Activated naive CD8-positive, alpha-beta T cell treated with anti-CD3 and anti-CD28 coated beads, Interleukin-2, amount 10 ng/mL, durations not matched to agents 7 days and 5 days (primary cell): ENCODE measurements around the gene LRP1B. TPM values are rescaled to one million over a fixed set of nuclear protein-coding genes. Genes with fewer than 3 reads are reported as not detected.

Experiments
- ATAC-seq: fragments of 150-1000 bp; cut with Tn5 transposase; one replicate; pipeline ENCODE4 v1.10.0; 2021; ENCODE audit warnings: low read depth, moderate library complexity
- POLR2A ChIA-PET: fragments of 350-600 bp; sonication (Branson Sonifier 250); formaldehyde crosslinking; loops from one replicate; lab custom pipeline; 2021; ENCODE audit warnings: antibody characterized with exemption; lab: Charles Lee
- DNase-seq: peaks from one replicate; pipeline ENCODE4 v3.0.0; 2021
- H3K27ac Mint-ChIP-seq: one replicate; pipeline ENCODE4 v1.8.0; 2022; ENCODE audit warnings: mild to moderate bottlenecking, mixed read lengths
- H3K27me3 Mint-ChIP-seq: one replicate; pipeline ENCODE4 v1.8.0; 2022; ENCODE audit warnings: mild to moderate bottlenecking, moderate library complexity, mixed read lengths
- H3K36me3 Mint-ChIP-seq: one replicate; pipeline ENCODE4 v1.8.0; 2021; ENCODE audit warnings: mild to moderate bottlenecking, mixed read lengths
- H3K4me1 Mint-ChIP-seq: one replicate; pipeline ENCODE4 v1.8.0; 2021; ENCODE audit warnings: mixed read lengths
- H3K4me3 Mint-ChIP-seq: one replicate; pipeline ENCODE4 v1.8.0; 2022; ENCODE audit warnings: mild to moderate bottlenecking, moderate library complexity, mixed read lengths
- H3K9me3 Mint-ChIP-seq: one replicate; pipeline ENCODE4 v1.8.0; 2021; ENCODE audit warnings: mixed read lengths
- total RNA-seq, 2 experiments: library from RNA; stranded (reverse); gene quantifications; one replicate each; pipeline ENCODE4 v1.2.3, GENCODE V29; 2021

Gene LRP1B
- total RNA-seq, 2 experiments from 2014 or later, result not detected

GRCh38 chr2:142014536-142014935, 116.3 kb downstream of the LRP1B start:
- H3K4me1 Mint-ChIP-seq, result no peaks in the 10 kb centered on the region
- DNase-seq, result no peak
- H3K9me3 Mint-ChIP-seq, result peaks cover 3% of the 10 kb centered on the region
- POLR2A ChIA-PET, result no interaction called here
- H3K27me3 Mint-ChIP-seq, result no peaks in the 10 kb centered on the region
- H3K27ac Mint-ChIP-seq, result no peak overlapping the region
- no peak overlapping the region for H3K4me3 Mint-ChIP-seq
- ATAC-seq, result no peak
- H3K36me3 Mint-ChIP-seq, result no peaks in the 10 kb centered on the region

GRCh38 chr2:142012797-142013196, 118.0 kb downstream of the LRP1B start:
- DNase-seq (no peak), ATAC-seq (no peak)
- Mint-ChIP-seq H3K4me1 (no peaks in the 10 kb centered on the region), H3K27me3 (no peaks in the 10 kb centered on the region), H3K36me3 (no peaks in the 10 kb centered on the region), H3K27ac (no peak overlapping the region), H3K4me3 (no peak overlapping the region), H3K9me3 (peaks cover 3% of the 10 kb centered on the region)
- POLR2A ChIA-PET, result no interaction called here

- H3K4me3 Mint-ChIP-seq, result no peak overlapping the region
- POLR2A ChIA-PET, result no interaction called here
- peaks cover 2% of the 10 kb centered on the region for H3K9me3 Mint-ChIP-seq
- DNase-seq, result no peak
- H3K27ac Mint-ChIP-seq, result no peak overlapping the region
- no peaks in the 10 kb centered on the region for H3K27me3 Mint-ChIP-seq
- no peaks in the 10 kb centered on the region for H3K36me3 Mint-ChIP-seq
- ATAC-seq, result no peak
- H3K4me1 Mint-ChIP-seq, result no peaks in the 10 kb centered on the region
These were observed 120.1 kb downstream of the LRP1B start for GRCh38 chr2:142010477-142011270.

GRCh38 chr2:142008135-142008744, 122.6 kb downstream of the LRP1B start:
- POLR2A ChIA-PET, result no interaction called here

GRCh38 chr2:141994066-141994465, 136.8 kb downstream of the LRP1B start:
- no peaks in the 10 kb centered on the region for H3K27me3 Mint-ChIP-seq
- H3K27ac Mint-ChIP-seq, result no peak overlapping the region
- no peak for DNase-seq
- no peak overlapping the region for H3K4me3 Mint-ChIP-seq
- ATAC-seq, result no peak
- H3K9me3 Mint-ChIP-seq, result no peaks in the 10 kb centered on the region
- POLR2A ChIA-PET, result no interaction called here
- no peaks in the 10 kb centered on the region for H3K4me1 Mint-ChIP-seq
- no peaks in the 10 kb centered on the region for H3K36me3 Mint-ChIP-seq

More at GRCh38 chr2:142008135-142008744, 122.6 kb downstream of the LRP1B start:
- no peak for ATAC-seq
- no peak overlapping the region for H3K4me3 Mint-ChIP-seq
- H3K36me3 Mint-ChIP-seq, result no peaks in the 10 kb centered on the region
- no peaks in the 10 kb centered on the region for H3K27me3 Mint-ChIP-seq
- DNase-seq, result no peak
- peaks cover 2% of the 10 kb centered on the region for H3K9me3 Mint-ChIP-seq
- H3K4me1 Mint-ChIP-seq, result no peaks in the 10 kb centered on the region
- H3K27ac Mint-ChIP-seq, result no peak overlapping the region

- ATAC-seq, result no peak
These were observed 138.1 kb downstream of the LRP1B start for GRCh38 chr2:141992695-141993094.

GRCh38 chr2:141968433-141968832, 162.4 kb downstream of the LRP1B start:
- Mint-ChIP-seq H3K27ac (no peak overlapping the region), H3K9me3 (peaks cover 2% of the 10 kb centered on the region), H3K4me1 (no peaks in the 10 kb centered on the region), H3K4me3 (no peak overlapping the region), H3K36me3 (no peaks in the 10 kb centered on the region), H3K27me3 (no peaks in the 10 kb centered on the region)
- DNase-seq (no peak), ATAC-seq (no peak)
- POLR2A ChIA-PET, result no interaction called here

More at GRCh38 chr2:141992695-141993094, 138.1 kb downstream of the LRP1B start:
- H3K9me3 Mint-ChIP-seq, result no peaks in the 10 kb centered on the region
- no peak overlapping the region for H3K4me3 Mint-ChIP-seq
- POLR2A ChIA-PET, result no interaction called here
- DNase-seq, result no peak
- H3K4me1 Mint-ChIP-seq, result no peaks in the 10 kb centered on the region
- no peaks in the 10 kb centered on the region for H3K36me3 Mint-ChIP-seq
- H3K27me3 Mint-ChIP-seq, result no peaks in the 10 kb centered on the region
- H3K27ac Mint-ChIP-seq, result no peak overlapping the region

GRCh38 chr2:141967980-141968379, 162.8 kb downstream of the LRP1B start:
- Mint-ChIP-seq H3K27ac (no peak overlapping the region), H3K9me3 (peaks cover 2% of the 10 kb centered on the region), H3K27me3 (no peaks in the 10 kb centered on the region), H3K36me3 (no peaks in the 10 kb centered on the region), H3K4me3 (no peak overlapping the region), H3K4me1 (no peaks in the 10 kb centered on the region)
- POLR2A ChIA-PET, result no interaction called here
- DNase-seq (no peak), ATAC-seq (no peak)

GRCh38 chr2:141967503-141967902, 163.3 kb downstream of the LRP1B start:
- no peak overlapping the region for H3K4me3 Mint-ChIP-seq
- H3K27ac Mint-ChIP-seq, result no peak overlapping the region
- no peaks in the 10 kb centered on the region for H3K27me3 Mint-ChIP-seq
- ATAC-seq, result no peak
- H3K36me3 Mint-ChIP-seq, result no peaks in the 10 kb centered on the region
- DNase-seq, result no peak
- no peaks in the 10 kb centered on the region for H3K4me1 Mint-ChIP-seq
- peaks cover 2% of the 10 kb centered on the region for H3K9me3 Mint-ChIP-seq
- POLR2A ChIA-PET, result no interaction called here

- no peaks in the 10 kb centered on the region for H3K27me3 Mint-ChIP-seq
- POLR2A ChIA-PET, result no interaction called here
- DNase-seq (no peak), ATAC-seq (no peak)
- no peaks in the 10 kb centered on the region for H3K9me3 Mint-ChIP-seq
- no peaks in the 10 kb centered on the region for H3K4me1 Mint-ChIP-seq
- H3K36me3 Mint-ChIP-seq, result no peaks in the 10 kb centered on the region
- H3K4me3 Mint-ChIP-seq, result no peak overlapping the region
- H3K27ac Mint-ChIP-seq, result no peak overlapping the region
These were observed 170.9 kb downstream of the LRP1B start for GRCh38 chr2:141959941-141960340.

- no peaks in the 10 kb centered on the region for H3K4me1 Mint-ChIP-seq
- H3K36me3 Mint-ChIP-seq, result no peaks in the 10 kb centered on the region
- no peak for ATAC-seq
- no peaks in the 10 kb centered on the region for H3K27me3 Mint-ChIP-seq
- H3K9me3 Mint-ChIP-seq, result no peaks in the 10 kb centered on the region
- H3K4me3 Mint-ChIP-seq, result no peak overlapping the region
- H3K27ac Mint-ChIP-seq, result no peak overlapping the region
- DNase-seq, result no peak
- POLR2A ChIA-PET, result no interaction called here
These were observed 171.8 kb downstream of the LRP1B start for GRCh38 chr2:141959016-141959415.

- Mint-ChIP-seq H3K27me3 (no peaks in the 10 kb centered on the region), H3K4me3 (no peak overlapping the region), H3K4me1 (no peaks in the 10 kb centered on the region), H3K9me3 (no peaks in the 10 kb centered on the region), H3K36me3 (no peaks in the 10 kb centered on the region), H3K27ac (no peak overlapping the region)
- ATAC-seq (no peak), DNase-seq (no peak)
- POLR2A ChIA-PET, result no interaction called here
These were observed 172.9 kb downstream of the LRP1B start for GRCh38 chr2:141957827-141958450.

GRCh38 chr2:141957321-141957720, 173.5 kb downstream of the LRP1B start:
- DNase-seq, result no peak
- Mint-ChIP-seq H3K9me3 (no peaks in the 10 kb centered on the region), H3K36me3 (no peaks in the 10 kb centered on the region), H3K4me1 (no peaks in the 10 kb centered on the region), H3K27ac (no peak overlapping the region), H3K4me3 (no peak overlapping the region), H3K27me3 (no peaks in the 10 kb centered on the region)
- no peak for ATAC-seq
- POLR2A ChIA-PET, result no interaction called here
